HFF-Myc (cell line): ENCODE data around the gene CSGALNACT2.

Experiments
- DNase-seq: peaks from one replicate; pipeline ENCODE4 v3.0.0-alpha.2; 2011; ENCODE audit warnings: low read depth; ENCODE audit errors: extremely low read depth
- H3K4me3 ChIP-seq: replicated peaks from 2 replicates; pipeline ENCODE4 v1.5.1; 2011; ENCODE audit warnings: low read depth, mild to moderate bottlenecking, control low read depth, low read length
- CTCF ChIP-seq: IDR thresholded peaks from 2 replicates; pipeline ENCODE4 v1.5.1; 2012; ENCODE audit warnings: mild to moderate bottlenecking, low read depth, low read length, control low read depth; ENCODE audit errors: missing control alignments

Gene CSGALNACT2

GRCh38 chr10:43117031-43117776 lies 21.0 kb upstream of the CSGALNACT2 start:
- DNase-seq: no peak
- TF ChIP-seq CTCF: no peak
- no peak overlapping the region for H3K4me3 ChIP-seq

- no peak for DNase-seq
- no peak for TF ChIP-seq CTCF
- no peak overlapping the region for H3K4me3 ChIP-seq
Measured at GRCh38 chr10:43117777-43118583, 20.3 kb upstream of the CSGALNACT2 start.

- no peak for TF ChIP-seq CTCF
- H3K4me3 ChIP-seq: no peak overlapping the region
- DNase-seq: no peak
Measured at GRCh38 chr10:43118631-43119415, 19.4 kb upstream of the CSGALNACT2 start.

GRCh38 chr10:43119416-43120115 lies 18.7 kb upstream of the CSGALNACT2 start:
- no peak for TF ChIP-seq CTCF
- no peak for DNase-seq
- H3K4me3 ChIP-seq: no peak overlapping the region

GRCh38 chr10:43120116-43120928 lies 17.9 kb upstream of the CSGALNACT2 start:
- no peak for DNase-seq
- no peak overlapping the region for H3K4me3 ChIP-seq
- TF ChIP-seq CTCF: no peak
